ENCODE measurements around the gene MAGEF1.

The MAGEF1 gene

GRCh38 chr3:184690192-184690883 lies 21.5 kb downstream of the MAGEF1 start:
- no peak for DNase-seq (ENCODE audit: low spot score)

- DNase-seq (ENCODE audit: low spot score): no peak
Measured at GRCh38 chr3:184688882-184689271, 23.0 kb downstream of the MAGEF1 start.

GRCh38 chr3:184688251-184688881 lies 23.5 kb downstream of the MAGEF1 start:
- no peak for DNase-seq (ENCODE audit: low spot score)

- DNase-seq (ENCODE audit: low spot score): no peak
Measured at GRCh38 chr3:184687363-184688015, 24.4 kb downstream of the MAGEF1 start.

GRCh38 chr3:184685646-184686045 lies 26.2 kb downstream of the MAGEF1 start:
- no peak for DNase-seq (ENCODE audit: low spot score)

DNA sequence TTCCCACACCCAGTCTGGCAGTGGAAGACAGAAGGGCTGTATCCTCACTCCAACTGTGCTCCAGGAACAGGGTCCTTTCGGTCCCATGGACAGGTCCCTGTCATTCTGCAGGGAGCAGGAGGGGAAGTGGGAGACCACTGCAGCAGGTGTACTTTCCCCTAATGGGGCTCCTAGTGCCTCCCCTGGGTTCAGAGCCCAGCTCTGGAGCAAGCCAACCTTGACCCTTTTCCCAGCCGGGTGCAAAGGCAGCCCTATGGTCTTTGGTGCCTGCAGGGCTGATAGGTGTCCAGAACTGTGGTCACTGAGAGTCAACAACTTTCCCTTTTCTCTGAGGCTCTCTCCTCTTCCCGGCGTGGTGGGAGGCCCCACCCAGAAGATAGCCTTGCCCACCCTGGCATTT lies 26.8 kb downstream of the MAGEF1 start:
- no peak for DNase-seq (ENCODE audit: low spot score)

GRCh38 chr3:184683900-184684560 lies 27.8 kb downstream of the MAGEF1 start:
- DNase-seq (ENCODE audit: low spot score): no peak

DNA sequence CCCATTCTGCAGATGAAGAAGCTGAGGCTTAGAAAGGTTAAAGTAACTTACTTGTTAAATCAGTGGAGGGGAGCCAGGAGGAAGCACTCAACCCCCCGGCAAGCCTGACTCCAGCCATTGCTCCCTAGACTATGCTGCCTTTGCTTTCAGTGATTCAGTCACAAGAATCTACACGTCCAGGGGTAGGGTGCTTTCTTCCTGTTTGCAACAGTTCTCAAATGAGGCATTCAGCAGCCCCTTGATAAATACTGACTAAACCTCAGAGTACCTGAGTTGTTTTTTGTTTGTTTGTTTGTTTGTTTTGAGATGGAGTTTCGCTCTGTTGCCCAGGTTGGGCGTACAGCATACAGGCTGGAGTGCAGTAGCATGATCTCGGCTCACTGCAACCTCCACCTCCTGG lies 28.6 kb downstream of the MAGEF1 start:
- DNase-seq (ENCODE audit: low spot score): no peak

GRCh38 chr3:184682671-184683070 lies 29.2 kb downstream of the MAGEF1 start:
- DNase-seq (ENCODE audit: low spot score): no peak

DNA sequence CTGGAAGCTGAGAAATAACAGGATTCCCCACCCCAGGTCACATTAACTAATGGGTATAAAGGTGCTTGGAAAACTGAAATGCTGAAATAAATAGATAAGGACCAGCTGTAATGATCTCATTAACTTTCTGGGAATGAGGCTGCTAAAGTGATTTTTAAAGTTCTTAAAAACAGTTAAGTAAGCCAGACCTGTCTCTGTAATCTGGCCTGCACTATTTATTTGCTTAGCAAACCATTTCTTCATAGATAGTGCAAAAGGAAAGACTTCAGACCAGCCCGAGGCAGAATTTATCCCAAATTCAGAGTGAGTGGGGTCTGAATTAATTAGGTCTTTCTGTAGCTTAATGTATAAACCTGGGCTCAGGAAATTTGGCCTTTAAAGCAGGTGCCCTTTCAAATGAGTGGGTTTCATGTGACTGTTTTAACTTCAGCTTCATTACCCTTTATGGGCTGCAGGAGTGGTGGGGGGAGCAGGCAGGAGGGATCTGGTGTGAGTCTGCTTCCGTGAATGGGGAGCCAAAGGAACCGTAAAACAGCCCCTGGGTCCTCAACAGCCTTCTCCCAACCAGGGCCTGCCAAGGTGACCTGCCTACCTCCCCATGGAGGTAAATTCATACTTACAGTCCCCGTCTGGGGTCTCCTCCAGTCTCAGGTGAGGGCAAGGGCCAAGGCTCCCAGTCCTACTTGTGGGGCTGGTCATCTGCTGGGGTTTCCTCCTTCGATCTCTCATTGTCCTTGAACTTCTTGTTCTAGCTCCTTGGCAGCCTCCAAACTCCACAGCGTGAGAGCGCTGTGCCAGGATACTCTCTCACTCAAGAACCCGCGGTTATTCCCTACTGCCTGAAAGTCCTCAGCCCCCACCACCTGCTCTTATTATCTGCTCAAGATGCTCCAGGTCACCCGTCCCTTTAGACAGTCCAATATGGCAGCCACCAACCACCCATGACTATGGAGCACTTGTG lies 31.2 kb downstream of the MAGEF1 start:
- no peak for DNase-seq (ENCODE audit: low spot score)

GRCh38 chr3:184679056-184679816 lies 32.6 kb downstream of the MAGEF1 start:
- DNase-seq (ENCODE audit: low spot score): no peak

DNA sequence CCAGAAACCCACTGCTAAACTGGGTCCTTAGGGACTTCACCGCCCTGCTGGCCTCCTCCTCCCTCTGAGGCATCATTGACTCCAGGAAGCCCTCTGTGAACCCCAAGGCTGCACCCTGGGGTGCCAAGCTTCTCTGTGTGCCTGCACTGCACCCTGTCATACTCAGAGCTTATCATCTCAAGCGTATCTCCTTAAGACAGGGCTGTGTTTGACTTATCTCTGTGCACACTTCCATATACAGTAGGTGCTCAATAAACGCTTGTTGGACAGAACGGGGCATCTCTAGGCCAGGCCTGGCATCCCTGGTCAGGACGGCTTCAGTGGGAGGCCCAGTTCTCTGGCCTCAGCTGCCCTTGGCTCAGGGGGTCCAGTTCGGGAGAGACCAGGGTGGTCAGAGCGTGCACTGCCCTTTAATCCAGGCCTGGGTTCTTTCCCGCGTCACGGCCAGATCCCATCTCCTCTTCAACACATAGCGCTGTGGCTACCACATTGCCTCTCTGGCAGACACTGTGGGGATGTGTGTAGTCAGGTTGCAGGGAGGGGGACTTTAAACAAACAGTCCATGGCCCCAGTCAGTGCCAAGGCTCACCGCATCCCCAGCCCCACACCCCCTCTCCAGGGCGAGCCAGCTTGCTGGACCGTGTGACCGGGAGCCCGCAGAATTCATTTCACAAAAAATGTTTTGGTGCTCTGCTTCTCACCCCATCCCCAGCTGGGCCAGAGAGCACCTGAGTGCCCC lies 33.4 kb downstream of the MAGEF1 start:
- no peak for DNase-seq (ENCODE audit: low spot score)

- DNase-seq (ENCODE audit: low spot score): no peak
Measured at GRCh38 chr3:184677344-184678316, 34.2 kb downstream of the MAGEF1 start.

- DNase-seq (ENCODE audit: low spot score): no peak
Measured at GRCh38 chr3:184676927-184677326, 34.9 kb downstream of the MAGEF1 start.

- DNase-seq (ENCODE audit: low spot score): no peak
Measured at GRCh38 chr3:184674626-184675025, 37.2 kb downstream of the MAGEF1 start.

- no peak for DNase-seq (ENCODE audit: low spot score)
Measured at GRCh38 chr3:184672977-184673870, 38.6 kb downstream of the MAGEF1 start.

GRCh38 chr3:184672335-184672734 lies 39.5 kb downstream of the MAGEF1 start:
- DNase-seq (ENCODE audit: low spot score): no peak

GRCh38 chr3:184670091-184670602 lies 41.7 kb downstream of the MAGEF1 start:
- no peak for DNase-seq (ENCODE audit: low spot score)

Measured in CD4-positive, alpha-beta T cell treated with Interleukin-6 at 100 ng/mL for 8 hours (primary cell).